Measurements from ENCODE around the gene SMURF1.

DNA sequence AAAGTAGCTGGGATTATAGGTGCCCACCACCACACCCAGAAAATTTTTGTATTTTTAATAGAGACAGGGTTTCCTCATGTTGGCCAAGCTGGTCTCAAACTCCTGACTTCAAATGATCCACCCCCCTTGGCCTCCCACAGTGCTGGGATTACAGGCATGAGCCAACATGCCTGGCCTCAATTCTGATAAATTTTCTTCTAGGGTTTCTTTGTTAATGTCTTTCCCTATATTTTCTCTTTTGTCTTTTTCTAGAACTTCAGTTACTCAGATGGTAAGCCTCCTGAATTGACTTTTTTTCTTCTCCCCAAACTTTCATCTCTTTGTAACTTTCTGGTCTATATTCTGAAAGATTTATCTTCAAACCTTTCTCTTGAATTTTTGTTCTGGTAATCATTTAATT is 12.7 kb upstream of the SMURF1 start:
- TF ChIP-seq, protein P1, sequence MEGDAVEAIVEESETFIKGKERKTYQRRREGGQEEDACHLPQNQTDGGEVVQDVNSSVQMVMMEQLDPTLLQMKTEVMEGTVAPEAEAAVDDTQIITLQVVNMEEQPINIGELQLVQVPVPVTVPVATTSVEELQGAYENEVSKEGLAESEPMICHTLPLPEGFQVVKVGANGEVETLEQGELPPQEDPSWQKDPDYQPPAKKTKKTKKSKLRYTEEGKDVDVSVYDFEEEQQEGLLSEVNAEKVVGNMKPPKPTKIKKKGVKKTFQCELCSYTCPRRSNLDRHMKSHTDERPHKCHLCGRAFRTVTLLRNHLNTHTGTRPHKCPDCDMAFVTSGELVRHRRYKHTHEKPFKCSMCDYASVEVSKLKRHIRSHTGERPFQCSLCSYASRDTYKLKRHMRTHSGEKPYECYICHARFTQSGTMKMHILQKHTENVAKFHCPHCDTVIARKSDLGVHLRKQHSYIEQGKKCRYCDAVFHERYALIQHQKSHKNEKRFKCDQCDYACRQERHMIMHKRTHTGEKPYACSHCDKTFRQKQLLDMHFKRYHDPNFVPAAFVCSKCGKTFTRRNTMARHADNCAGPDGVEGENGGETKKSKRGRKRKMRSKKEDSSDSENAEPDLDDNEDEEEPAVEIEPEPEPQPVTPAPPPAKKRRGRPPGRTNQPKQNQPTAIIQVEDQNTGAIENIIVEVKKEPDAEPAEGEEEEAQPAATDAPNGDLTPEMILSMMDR (conservative IDR thresholded peaks at IDR 0.05; ENCODE audit: low read depth, low read length): no peak
- TF ChIP-seq MAFK (IDR thresholded peaks at IDR 0.05; ENCODE audit: low read depth, low read length): no peak
- TF ChIP-seq RFX5 (IDR thresholded peaks at IDR 0.05; ENCODE audit: low read depth, low read length): no peak
- no peak for TF ChIP-seq MAZ (IDR thresholded peaks at IDR 0.05; ENCODE audit: borderline replicate concordance, low read depth, low read length)
- TF ChIP-seq FOS (IDR thresholded peaks at IDR 0.05; ENCODE audit: low read depth, low read length): no peak
- no peak for TF ChIP-seq POLR2A (IDR thresholded peaks at IDR 0.05; ENCODE audit: low read depth, low read length)
- TF ChIP-seq, protein P2, sequence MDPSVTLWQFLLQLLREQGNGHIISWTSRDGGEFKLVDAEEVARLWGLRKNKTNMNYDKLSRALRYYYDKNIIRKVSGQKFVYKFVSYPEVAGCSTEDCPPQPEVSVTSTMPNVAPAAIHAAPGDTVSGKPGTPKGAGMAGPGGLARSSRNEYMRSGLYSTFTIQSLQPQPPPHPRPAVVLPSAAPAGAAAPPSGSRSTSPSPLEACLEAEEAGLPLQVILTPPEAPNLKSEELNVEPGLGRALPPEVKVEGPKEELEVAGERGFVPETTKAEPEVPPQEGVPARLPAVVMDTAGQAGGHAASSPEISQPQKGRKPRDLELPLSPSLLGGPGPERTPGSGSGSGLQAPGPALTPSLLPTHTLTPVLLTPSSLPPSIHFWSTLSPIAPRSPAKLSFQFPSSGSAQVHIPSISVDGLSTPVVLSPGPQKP (IDR thresholded peaks at IDR 0.05; ENCODE audit: borderline replicate concordance, low read depth, low read length): no peak
- no peak for TF ChIP-seq BHLHE40 (IDR thresholded peaks at IDR 0.05; ENCODE audit: low read depth, low read length)
- no peak for TF ChIP-seq RAD21 (IDR thresholded peaks at IDR 0.05; ENCODE audit: low read length)
- TF ChIP-seq, protein P3, sequence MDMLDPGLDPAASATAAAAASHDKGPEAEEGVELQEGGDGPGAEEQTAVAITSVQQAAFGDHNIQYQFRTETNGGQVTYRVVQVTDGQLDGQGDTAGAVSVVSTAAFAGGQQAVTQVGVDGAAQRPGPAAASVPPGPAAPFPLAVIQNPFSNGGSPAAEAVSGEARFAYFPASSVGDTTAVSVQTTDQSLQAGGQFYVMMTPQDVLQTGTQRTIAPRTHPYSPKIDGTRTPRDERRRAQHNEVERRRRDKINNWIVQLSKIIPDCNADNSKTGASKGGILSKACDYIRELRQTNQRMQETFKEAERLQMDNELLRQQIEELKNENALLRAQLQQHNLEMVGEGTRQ (IDR thresholded peaks at IDR 0.05; ENCODE audit: low read depth, low read length): no peak
